Measurements from ENCODE around the gene SLC6A9. TPM values are rescaled to one million over a fixed set of nuclear protein-coding genes. Genes with fewer than 3 reads are reported as not detected.

Gene SLC6A9
- total and polyA plus RNA-seq, 2 of the 8 experiments (the other 6 are each of a cell fraction or from before 2014, with no cell fraction given): 20.2 to 24.2 TPM

DNA sequence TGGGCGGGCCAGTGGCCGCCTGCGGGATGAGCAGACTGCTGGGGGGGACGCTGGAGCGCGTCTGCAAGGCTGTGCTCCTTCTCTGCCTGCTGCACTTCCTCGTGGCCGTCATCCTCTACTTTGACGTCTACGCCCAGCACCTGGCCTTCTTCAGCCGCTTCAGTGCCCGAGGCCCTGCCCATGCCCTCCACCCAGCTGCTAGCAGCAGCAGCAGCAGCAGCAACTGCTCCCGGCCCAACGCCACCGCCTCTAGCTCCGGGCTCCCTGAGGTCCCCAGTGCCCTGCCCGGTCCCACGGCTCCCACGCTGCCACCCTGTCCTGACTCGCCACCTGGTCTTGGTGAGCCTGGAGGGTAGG lies 50.1 kb downstream of the SLC6A9 start (continued):
- TF ChIP-seq, protein P1, sequence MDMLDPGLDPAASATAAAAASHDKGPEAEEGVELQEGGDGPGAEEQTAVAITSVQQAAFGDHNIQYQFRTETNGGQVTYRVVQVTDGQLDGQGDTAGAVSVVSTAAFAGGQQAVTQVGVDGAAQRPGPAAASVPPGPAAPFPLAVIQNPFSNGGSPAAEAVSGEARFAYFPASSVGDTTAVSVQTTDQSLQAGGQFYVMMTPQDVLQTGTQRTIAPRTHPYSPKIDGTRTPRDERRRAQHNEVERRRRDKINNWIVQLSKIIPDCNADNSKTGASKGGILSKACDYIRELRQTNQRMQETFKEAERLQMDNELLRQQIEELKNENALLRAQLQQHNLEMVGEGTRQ (IDR thresholded peaks at IDR 0.05; ENCODE audit: low read length): no peak
- TF ChIP-seq, protein P2, sequence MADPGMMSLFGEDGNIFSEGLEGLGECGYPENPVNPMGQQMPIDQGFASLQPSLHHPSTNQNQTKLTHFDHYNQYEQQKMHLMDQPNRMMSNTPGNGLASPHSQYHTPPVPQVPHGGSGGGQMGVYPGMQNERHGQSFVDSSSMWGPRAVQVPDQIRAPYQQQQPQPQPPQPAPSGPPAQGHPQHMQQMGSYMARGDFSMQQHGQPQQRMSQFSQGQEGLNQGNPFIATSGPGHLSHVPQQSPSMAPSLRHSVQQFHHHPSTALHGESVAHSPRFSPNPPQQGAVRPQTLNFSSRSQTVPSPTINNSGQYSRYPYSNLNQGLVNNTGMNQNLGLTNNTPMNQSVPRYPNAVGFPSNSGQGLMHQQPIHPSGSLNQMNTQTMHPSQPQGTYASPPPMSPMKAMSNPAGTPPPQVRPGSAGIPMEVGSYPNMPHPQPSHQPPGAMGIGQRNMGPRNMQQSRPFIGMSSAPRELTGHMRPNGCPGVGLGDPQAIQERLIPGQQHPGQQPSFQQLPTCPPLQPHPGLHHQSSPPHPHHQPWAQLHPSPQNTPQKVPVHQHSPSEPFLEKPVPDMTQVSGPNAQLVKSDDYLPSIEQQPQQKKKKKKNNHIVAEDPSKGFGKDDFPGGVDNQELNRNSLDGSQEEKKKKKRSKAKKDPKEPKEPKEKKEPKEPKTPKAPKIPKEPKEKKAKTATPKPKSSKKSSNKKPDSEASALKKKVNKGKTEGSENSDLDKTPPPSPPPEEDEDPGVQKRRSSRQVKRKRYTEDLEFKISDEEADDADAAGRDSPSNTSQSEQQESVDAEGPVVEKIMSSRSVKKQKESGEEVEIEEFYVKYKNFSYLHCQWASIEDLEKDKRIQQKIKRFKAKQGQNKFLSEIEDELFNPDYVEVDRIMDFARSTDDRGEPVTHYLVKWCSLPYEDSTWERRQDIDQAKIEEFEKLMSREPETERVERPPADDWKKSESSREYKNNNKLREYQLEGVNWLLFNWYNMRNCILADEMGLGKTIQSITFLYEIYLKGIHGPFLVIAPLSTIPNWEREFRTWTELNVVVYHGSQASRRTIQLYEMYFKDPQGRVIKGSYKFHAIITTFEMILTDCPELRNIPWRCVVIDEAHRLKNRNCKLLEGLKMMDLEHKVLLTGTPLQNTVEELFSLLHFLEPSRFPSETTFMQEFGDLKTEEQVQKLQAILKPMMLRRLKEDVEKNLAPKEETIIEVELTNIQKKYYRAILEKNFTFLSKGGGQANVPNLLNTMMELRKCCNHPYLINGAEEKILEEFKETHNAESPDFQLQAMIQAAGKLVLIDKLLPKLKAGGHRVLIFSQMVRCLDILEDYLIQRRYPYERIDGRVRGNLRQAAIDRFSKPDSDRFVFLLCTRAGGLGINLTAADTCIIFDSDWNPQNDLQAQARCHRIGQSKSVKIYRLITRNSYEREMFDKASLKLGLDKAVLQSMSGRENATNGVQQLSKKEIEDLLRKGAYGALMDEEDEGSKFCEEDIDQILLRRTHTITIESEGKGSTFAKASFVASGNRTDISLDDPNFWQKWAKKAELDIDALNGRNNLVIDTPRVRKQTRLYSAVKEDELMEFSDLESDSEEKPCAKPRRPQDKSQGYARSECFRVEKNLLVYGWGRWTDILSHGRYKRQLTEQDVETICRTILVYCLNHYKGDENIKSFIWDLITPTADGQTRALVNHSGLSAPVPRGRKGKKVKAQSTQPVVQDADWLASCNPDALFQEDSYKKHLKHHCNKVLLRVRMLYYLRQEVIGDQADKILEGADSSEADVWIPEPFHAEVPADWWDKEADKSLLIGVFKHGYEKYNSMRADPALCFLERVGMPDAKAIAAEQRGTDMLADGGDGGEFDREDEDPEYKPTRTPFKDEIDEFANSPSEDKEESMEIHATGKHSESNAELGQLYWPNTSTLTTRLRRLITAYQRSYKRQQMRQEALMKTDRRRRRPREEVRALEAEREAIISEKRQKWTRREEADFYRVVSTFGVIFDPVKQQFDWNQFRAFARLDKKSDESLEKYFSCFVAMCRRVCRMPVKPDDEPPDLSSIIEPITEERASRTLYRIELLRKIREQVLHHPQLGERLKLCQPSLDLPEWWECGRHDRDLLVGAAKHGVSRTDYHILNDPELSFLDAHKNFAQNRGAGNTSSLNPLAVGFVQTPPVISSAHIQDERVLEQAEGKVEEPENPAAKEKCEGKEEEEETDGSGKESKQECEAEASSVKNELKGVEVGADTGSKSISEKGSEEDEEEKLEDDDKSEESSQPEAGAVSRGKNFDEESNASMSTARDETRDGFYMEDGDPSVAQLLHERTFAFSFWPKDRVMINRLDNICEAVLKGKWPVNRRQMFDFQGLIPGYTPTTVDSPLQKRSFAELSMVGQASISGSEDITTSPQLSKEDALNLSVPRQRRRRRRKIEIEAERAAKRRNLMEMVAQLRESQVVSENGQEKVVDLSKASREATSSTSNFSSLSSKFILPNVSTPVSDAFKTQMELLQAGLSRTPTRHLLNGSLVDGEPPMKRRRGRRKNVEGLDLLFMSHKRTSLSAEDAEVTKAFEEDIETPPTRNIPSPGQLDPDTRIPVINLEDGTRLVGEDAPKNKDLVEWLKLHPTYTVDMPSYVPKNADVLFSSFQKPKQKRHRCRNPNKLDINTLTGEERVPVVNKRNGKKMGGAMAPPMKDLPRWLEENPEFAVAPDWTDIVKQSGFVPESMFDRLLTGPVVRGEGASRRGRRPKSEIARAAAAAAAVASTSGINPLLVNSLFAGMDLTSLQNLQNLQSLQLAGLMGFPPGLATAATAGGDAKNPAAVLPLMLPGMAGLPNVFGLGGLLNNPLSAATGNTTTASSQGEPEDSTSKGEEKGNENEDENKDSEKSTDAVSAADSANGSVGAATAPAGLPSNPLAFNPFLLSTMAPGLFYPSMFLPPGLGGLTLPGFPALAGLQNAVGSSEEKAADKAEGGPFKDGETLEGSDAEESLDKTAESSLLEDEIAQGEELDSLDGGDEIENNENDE (IDR thresholded peaks at IDR 0.05; ENCODE audit: insufficient replicate concordance, low read length): no peak
- no peak for TF ChIP-seq HDAC6 (IDR thresholded peaks at IDR 0.05; ENCODE audit: low read depth, low read length)
- no peak for TF ChIP-seq JUN (IDR thresholded peaks at IDR 0.05; ENCODE audit: low read depth, low read length)
- TF ChIP-seq, protein P3, sequence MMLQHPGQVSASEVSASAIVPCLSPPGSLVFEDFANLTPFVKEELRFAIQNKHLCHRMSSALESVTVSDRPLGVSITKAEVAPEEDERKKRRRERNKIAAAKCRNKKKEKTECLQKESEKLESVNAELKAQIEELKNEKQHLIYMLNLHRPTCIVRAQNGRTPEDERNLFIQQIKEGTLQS (IDR thresholded peaks at IDR 0.05; ENCODE audit: insufficient read depth, low read depth, low read length): no peak
- no peak for TF ChIP-seq RAD21 (IDR thresholded peaks at IDR 0.05 in 1 of 2, conservative IDR thresholded peaks at IDR 0.05 in 1 of 2; ENCODE audit: low read depth in 2 of 2, low read length in 2 of 2)
- TF ChIP-seq SIX5 (IDR thresholded peaks at IDR 0.05; ENCODE audit: low read depth, low read length): no peak
- TF ChIP-seq KDM1A (IDR thresholded peaks at IDR 0.05; ENCODE audit: borderline replicate concordance, low read length): no peak
- no peak for TF ChIP-seq CEBPB (IDR thresholded peaks at IDR 0.05; ENCODE audit: low read depth, low read length)
- no peak for TF ChIP-seq POLR2AphosphoS5 (IDR thresholded peaks at IDR 0.05; ENCODE audit: low read depth, low read length)

Measured in H1 (cell line).